ENCODE results near the gene PPCDC. TPM values are rescaled to one million over a fixed set of nuclear protein-coding genes. Genes with fewer than 3 reads are reported as not detected.

The PPCDC gene
- total RNA-seq, 1 donor = 11.8 TPM

DNA sequence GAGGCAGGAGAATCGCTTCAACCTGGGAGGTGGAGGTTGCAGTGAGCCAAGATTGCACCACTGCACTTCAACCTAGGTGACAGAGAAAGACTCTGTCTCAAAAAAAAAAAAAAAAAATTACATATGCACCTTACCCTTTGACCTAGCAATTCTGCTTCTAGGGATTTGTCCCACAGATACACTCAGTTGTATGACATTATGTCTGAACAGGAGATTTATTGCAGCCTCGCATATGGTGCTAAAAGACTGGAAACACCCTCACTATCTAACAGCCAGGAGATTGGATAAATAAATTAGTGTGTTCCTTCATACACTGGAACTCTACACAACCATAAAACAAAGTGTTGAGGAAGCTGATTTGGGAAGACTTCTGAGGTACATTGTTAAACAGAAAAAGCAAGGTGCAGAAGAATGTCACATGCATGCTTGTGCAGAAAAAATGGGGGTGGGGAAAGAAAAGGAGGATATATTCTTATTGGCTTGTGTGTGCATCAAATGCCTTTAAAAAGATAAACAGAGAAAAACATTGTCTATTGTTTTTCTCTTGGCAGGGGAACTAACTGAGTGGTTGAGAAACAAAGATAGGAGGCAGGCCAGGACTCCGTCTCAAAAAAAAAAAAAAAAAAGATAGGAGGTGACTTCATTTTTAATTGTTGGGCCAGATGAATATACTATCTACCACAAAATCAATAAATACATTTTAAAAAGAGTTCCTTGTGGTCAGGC is 30.9 kb downstream of the PPCDC start:
- TF ChIP-seq CTCF (IDR thresholded peaks at IDR 0.05; ENCODE audit: insufficient read depth, low read length) = no peak
- DNase-seq (ENCODE audit: low read depth) = peak; percentile 49

GRCh38 chr15:75056036-75056435 is 32.6 kb downstream of the PPCDC start:
- no peak for DNase-seq (ENCODE audit: low read depth)
- TF ChIP-seq CTCF (IDR thresholded peaks at IDR 0.05; ENCODE audit: insufficient read depth, low read length) = no peak
- H3K4me3 ChIP-seq (ENCODE audit: low read depth, low read length) = no peak overlapping the region

More for the DNA sequence above, 30.9 kb downstream of the PPCDC start:
- H3K4me3 ChIP-seq (ENCODE audit: low read depth, low read length) = no peak overlapping the region

GRCh38 chr15:75058127-75058905 is 34.9 kb downstream of the PPCDC start:
- no peak for TF ChIP-seq CTCF (IDR thresholded peaks at IDR 0.05; ENCODE audit: insufficient read depth, low read length)
- no peak overlapping the region for H3K4me3 ChIP-seq (ENCODE audit: low read depth, low read length)
- DNase-seq (ENCODE audit: low read depth) = no peak

DNA sequence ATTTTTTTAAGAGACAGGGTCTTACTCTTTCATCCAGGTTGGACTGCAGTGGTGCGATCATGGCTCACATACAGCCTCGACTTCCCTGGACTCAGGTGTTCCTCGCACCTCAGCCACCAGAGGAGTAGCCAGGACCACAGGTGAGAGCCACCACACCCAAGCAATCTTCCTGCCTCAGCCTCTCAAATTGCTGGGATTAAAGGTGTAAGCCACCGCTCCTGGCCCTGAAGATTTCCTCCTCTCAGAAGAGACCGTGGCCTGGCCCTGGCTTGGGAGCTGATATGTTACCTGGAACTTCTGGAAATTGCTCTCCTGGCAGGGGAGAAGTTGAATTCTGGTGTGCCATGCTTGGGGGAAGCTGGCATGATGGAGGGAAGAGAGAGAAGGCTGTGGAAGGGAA is 36.2 kb downstream of the PPCDC start:
- H3K4me3 ChIP-seq (ENCODE audit: low read depth, low read length) = no peak overlapping the region
- no peak for TF ChIP-seq CTCF (IDR thresholded peaks at IDR 0.05; ENCODE audit: insufficient read depth, low read length)
- no peak for DNase-seq (ENCODE audit: low read depth)

DNA sequence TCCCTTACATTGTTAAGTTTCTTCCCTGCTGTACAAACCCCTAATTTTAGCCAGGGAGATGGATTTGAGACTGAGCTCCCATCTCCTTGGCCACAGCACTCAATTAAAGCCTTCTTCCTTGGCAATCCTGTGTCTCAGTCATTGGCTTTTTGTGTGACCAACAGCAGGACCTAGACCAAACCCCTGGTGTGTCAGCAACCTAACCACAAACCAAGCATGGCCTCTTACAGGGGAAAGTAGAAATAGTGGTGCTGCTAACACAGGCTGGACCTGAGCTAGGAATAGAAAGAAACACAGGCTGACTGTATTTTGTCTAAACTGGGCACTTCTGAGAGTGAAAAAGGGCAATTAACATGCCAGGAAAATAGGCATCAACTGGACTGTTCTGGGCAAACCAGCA is 37.9 kb downstream of the PPCDC start:
- no peak for DNase-seq (ENCODE audit: low read depth)
- H3K4me3 ChIP-seq (ENCODE audit: low read depth, low read length) = no peak overlapping the region
- no peak for TF ChIP-seq CTCF (IDR thresholded peaks at IDR 0.05; ENCODE audit: insufficient read depth, low read length)

- TF ChIP-seq CTCF (IDR thresholded peaks at IDR 0.05; ENCODE audit: insufficient read depth, low read length) = no peak
- no peak for DNase-seq (ENCODE audit: low read depth)
- no peak overlapping the region for H3K4me3 ChIP-seq (ENCODE audit: low read depth, low read length)
Measured at GRCh38 chr15:75062706-75063105, 39.3 kb downstream of the PPCDC start.
